Measurements from ENCODE around the gene TTLL9.

- TF ChIP-seq CTCF (optimal IDR thresholded peaks at IDR 0.05 in 1 of 3, IDR thresholded peaks at IDR 0.05 in 1 of 3, conservative IDR thresholded peaks at IDR 0.05 in 1 of 3; ENCODE audit: extremely low read depth in 1 of 3, insufficient read depth in 2 of 3, low read length in 3 of 3), result no peak
- TF ChIP-seq EZH2 (IDR thresholded peaks at IDR 0.05; ENCODE audit: low read length), result no peak
Observed at GRCh38 chr20:31974296-31974695, 103.9 kb downstream of the TTLL9 start.
